SK-N-MC (cell line): ENCODE measurements around the gene RAD51AP1.

Source experiments
- EZH2 ChIP-seq: fragments of 200-600 bp; sonication (generic); IDR thresholded peaks from one replicate; pipeline ENCODE4 v1.6.1; 2017; ENCODE audit warnings: antibody characterized with exemption
- POLR2AphosphoS5 ChIP-seq: IDR thresholded peaks from 2 replicates; pipeline ENCODE4 v1.6.1; 2012; ENCODE audit warnings: mild to moderate bottlenecking, low read depth, low read length, borderline replicate concordance

DNA sequence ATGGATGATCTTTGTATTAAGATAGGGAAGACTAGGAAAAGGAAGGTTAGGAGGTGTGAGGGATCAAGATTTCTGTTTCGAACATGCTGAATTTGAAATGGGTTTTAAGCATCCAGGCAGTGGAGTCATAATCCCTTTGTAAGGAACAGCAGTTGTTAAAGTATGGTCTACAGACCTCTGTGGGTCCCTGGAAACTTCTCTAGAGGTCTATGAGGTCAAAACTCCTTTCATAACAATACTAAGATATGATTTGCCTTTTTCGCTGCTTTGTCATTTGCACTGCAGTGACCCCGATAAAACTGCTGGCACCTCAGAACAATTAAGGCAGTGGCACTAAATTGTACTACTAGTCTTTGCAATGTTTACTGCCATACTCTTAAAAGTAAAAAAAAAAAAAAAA is 1.5 kb downstream of the RAD51AP1 start:
- TF ChIP-seq POLR2AphosphoS5 (no peak), EZH2 (no peak)
